T47D (cell line): ENCODE results near the gene EXOC4.

ENCODE experiments used
- DNase-seq, 2 experiments: peaks; one replicate each; pipeline versions ENCODE4 v3.0.0 to v3.0.0-alpha.2; 2011 to 2012; ENCODE audit warnings: low read depth in 1 of 2, low spot score in 1 of 2
- JUND ChIP-seq: IDR thresholded peaks from 2 replicates; pipeline ENCODE4 v1.6.1; 2012; ENCODE audit warnings: low read depth
- in situ Hi-C: cut with HindIII; loops from 2 replicates; pipeline ENCODE4 v1.10.0; 2016; ENCODE audit warnings: low sequenced_read_pairs, low pct_unique_long_range_greater_than_20kb

EXOC4 gene

GRCh38 chr7:133691727-133692610, 439.1 kb downstream of the EXOC4 start:
- DNase-seq, result no peak
- no peak for TF ChIP-seq JUND
- in situ Hi-C loops, result no loop called here

GRCh38 chr7:133693281-133693680, 440.4 kb downstream of the EXOC4 start:
- no peak for DNase-seq
- no peak for TF ChIP-seq JUND
- in situ Hi-C loops, result no loop called here

DNA sequence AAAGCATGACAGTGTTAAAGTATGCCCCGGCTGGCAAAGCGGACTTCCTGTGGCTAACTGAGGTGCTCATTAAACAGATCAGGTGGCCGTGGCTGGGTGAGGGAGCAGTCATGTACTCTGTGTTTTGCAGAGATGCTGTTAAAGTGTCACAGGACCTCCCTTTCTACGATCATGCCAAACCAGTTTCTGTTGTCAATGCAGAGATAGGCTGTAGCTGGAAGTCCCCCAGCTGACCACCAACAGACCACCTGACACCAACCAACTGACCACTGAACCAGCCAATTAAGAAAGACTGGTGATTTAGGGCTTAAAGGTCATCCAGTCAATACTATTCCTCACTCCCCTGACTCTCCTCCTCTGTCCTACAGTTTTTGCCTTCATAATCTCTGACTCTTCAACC, 443.2 kb downstream of the EXOC4 start:
- no peak for DNase-seq
- TF ChIP-seq JUND, result no peak
- in situ Hi-C loops, result no loop called here

GRCh38 chr7:133697585-133697984, 444.7 kb downstream of the EXOC4 start:
- TF ChIP-seq JUND, result no peak
- DNase-seq, result no peak
- in situ Hi-C loops, result no loop called here

DNA sequence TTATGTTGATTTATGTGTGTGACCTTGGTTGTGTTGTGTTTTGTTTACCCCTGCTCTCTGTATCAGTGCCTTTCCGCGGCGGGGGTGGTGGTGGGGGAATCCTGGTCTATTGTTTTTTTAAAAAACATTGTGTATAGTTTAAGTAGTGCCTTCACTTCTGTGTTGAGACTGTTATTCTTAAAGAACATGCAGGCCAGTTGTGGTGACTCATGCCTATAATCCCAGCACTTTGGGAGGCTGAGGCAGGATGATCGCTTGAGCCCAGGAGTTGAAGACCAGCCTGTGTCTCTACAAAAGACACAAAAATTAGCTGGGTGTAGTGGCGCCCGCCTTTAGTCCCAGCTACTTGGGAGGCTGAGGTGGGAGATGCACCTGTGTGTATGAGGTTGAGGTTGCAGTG, 445.2 kb downstream of the EXOC4 start:
- TF ChIP-seq JUND, result no peak
- in situ Hi-C loops, result no loop called here
- no peak for DNase-seq

- in situ Hi-C loops, result no loop called here
- no peak for DNase-seq
- no peak for TF ChIP-seq JUND
Observed at GRCh38 chr7:133699386-133699785, 446.5 kb downstream of the EXOC4 start.

- no peak for TF ChIP-seq JUND
- DNase-seq, result no peak
- in situ Hi-C loops, result no loop called here
Observed at GRCh38 chr7:133702078-133702477, 449.2 kb downstream of the EXOC4 start.

DNA sequence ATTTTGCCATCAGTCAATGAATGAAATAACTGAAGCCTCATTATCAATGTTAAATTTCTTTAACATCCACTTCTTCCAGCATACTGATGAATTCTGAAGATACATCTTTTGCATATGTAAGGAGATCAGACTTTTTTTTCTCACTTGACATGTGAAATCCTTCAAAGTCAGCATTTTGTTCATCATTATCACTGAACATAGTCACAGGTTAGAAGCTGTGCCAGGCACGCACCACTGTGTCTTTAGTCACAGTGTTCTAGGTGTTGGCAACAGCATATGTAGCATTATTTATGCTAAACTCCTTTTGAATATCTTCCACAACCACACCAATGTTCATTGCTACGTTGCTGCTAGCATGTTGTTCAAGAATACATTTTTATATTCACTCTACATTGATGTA, 450.1 kb downstream of the EXOC4 start:
- TF ChIP-seq JUND, result no peak
- in situ Hi-C loops, result no loop called here
- no peak for DNase-seq

DNA sequence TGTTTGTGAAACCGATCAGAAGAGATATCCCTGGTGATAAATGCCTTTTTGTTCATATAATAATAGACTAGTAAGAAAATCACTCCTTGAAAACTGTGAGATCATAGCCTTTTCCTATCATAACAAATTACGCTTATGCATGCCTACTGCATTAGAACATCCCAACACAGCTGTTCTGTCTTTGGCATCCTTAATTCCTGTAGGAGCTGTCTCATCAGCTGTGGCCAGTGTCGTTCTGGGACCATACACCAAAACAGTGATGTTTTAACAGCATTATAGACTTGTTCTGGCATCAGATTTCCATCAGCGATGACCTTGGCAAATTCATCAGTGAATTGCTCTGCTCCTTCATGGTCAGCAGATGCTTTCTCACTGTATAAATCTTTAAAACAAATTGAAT, 450.7 kb downstream of the EXOC4 start:
- no peak for TF ChIP-seq JUND
- DNase-seq, result no peak
- in situ Hi-C loops, result no loop called here

- in situ Hi-C loops, result no loop called here
- TF ChIP-seq JUND, result no peak
- DNase-seq, result no peak
Observed at GRCh38 chr7:133704453-133704852, 451.6 kb downstream of the EXOC4 start.

DNA sequence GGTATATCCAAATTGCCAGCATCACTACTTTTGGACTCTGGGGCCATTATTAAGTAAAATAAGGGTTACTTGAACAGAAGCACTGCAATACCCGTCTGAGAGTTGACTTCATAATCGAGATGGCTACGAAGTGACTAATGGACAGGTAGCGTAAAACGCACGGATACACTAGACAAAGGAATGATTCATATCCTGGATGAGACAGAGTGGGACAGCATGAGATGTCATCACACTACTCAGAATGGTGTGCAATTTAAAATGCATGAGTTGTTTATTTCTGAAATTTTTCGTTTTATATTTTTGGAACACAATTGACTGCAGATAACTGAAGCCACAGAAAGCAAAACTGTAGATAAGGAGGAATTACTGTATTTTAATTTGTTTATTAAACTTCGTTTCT, 452.7 kb downstream of the EXOC4 start:
- no peak for TF ChIP-seq JUND
- DNase-seq, result no peak
- in situ Hi-C loops, result no loop called here

GRCh38 chr7:133706016-133706415, 453.1 kb downstream of the EXOC4 start:
- in situ Hi-C loops, result no loop called here
- TF ChIP-seq JUND, result no peak

DNA sequence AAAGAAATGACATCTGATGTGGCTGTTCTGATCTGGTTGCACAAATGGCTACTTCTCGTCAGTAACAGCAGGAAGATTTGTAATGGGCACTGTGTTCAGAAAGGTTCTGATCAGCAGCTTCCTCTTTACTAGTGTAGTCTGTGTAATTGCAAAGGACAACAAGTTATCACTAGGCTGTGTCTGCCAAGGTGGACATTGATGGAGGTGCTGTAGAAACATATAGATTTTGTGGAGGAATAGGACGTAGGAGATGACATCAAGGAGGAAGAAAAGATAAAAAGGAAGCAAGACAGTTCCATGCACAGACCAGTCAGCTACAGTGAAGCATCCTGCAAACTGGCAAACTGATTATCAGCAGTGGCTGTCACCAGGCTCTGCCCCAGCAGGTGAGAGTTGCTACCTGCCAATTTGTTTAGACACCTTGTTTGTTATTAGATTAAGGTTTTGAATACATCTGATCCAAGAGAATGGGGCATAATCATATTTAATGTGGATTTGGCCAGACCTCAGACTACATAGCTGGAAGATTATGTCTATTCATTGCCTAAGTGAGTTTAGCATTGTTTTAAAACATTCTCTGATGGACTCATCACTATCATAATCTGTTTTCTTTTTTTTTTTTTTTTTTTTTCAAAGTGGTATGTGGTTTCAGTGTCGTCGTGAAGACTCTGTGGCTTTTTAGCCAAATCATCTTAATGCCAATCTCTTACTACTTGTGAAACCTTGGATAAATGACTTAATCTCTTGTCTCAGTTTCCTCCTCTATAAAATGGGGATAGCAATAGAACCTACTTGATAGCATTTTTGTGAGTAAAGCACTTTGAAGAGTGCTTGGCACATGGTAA, 456.4 kb downstream of the EXOC4 start:
- DNase-seq, result no peak
- in situ Hi-C loops, result no loop called here
- TF ChIP-seq JUND, result no peak

More at GRCh38 chr7:133706016-133706415, 453.1 kb downstream of the EXOC4 start:
- DNase-seq, result no peak
